ENCODE data around the gene HUS1B. TPM values are rescaled to one million over a fixed set of nuclear protein-coding genes. Genes with fewer than 3 reads are reported as not detected.

The HUS1B gene
- total and polyA plus RNA-seq, 9 of the 15 experiments (the other 6 are each of a cell fraction or from before 2014, with no cell fraction given) = 0.16 to 1.4 (median 0.38) TPM; not detected in 1

DNA sequence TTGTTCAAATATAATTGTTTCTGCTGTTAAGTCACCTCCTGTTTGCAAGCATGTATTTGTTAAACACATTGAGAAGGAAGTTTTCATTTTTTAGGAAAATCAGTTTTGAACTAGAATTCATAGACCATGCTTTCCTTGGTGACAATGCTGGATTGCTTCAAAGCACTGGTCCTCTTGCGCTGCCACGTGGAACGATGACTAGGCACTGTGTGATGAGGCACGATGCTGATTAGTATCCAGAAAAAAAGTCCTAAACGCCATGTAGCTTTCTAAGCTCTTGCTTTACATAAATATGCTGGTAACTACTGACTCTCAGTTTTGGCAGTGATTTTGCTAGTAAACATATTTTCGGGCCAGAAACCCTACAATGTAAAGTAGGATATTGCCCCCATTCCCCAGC lies 47.1 kb upstream of the HUS1B start (continued):
- TF ChIP-seq, protein P1, sequence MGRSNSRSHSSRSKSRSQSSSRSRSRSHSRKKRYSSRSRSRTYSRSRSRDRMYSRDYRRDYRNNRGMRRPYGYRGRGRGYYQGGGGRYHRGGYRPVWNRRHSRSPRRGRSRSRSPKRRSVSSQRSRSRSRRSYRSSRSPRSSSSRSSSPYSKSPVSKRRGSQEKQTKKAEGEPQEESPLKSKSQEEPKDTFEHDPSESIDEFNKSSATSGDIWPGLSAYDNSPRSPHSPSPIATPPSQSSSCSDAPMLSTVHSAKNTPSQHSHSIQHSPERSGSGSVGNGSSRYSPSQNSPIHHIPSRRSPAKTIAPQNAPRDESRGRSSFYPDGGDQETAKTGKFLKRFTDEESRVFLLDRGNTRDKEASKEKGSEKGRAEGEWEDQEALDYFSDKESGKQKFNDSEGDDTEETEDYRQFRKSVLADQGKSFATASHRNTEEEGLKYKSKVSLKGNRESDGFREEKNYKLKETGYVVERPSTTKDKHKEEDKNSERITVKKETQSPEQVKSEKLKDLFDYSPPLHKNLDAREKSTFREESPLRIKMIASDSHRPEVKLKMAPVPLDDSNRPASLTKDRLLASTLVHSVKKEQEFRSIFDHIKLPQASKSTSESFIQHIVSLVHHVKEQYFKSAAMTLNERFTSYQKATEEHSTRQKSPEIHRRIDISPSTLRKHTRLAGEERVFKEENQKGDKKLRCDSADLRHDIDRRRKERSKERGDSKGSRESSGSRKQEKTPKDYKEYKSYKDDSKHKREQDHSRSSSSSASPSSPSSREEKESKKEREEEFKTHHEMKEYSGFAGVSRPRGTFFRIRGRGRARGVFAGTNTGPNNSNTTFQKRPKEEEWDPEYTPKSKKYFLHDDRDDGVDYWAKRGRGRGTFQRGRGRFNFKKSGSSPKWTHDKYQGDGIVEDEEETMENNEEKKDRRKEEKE (IDR thresholded peaks at IDR 0.05; ENCODE audit: borderline replicate concordance in 1 of 2, control insufficient read depth in 1 of 2, low read depth in 2 of 2, low read length in 1 of 2) = no peak
- TF ChIP-seq POLR2AphosphoS2 (IDR thresholded peaks at IDR 0.05; ENCODE audit: low read length) = no peak
- TF ChIP-seq, protein P2, sequence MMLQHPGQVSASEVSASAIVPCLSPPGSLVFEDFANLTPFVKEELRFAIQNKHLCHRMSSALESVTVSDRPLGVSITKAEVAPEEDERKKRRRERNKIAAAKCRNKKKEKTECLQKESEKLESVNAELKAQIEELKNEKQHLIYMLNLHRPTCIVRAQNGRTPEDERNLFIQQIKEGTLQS (IDR thresholded peaks at IDR 0.05) = 0 out of 2 replicates have a peak, but pooled peaks have one; percentile 8
- TF ChIP-seq, protein P2 (CRISPR knock-in tag; conservative IDR thresholded peaks at IDR 0.05) = no peak
- no peak for TF ChIP-seq TEAD2 (tag; IDR thresholded peaks at IDR 0.05)
- peak; percentile 71 for TF ChIP-seq MAFF (IDR thresholded peaks at IDR 0.05; ENCODE audit: low read length)
- peak; percentile 49 for TF ChIP-seq ZFP36 (IDR thresholded peaks at IDR 0.05; ENCODE audit: low read depth, low read length, partially characterized antibody)
- TF ChIP-seq TGIF2 (CRISPR knock-in tag; IDR thresholded peaks at IDR 0.05) = no peak
- no peak for TF ChIP-seq ETV1 (tag; conservative IDR thresholded peaks at IDR 0.05; ENCODE audit: low read depth)
- no peak for TF ChIP-seq SRSF7 (optimal IDR thresholded peaks at IDR 0.05; ENCODE audit: low read depth, low read length)
- TF ChIP-seq MAFG (tag; conservative IDR thresholded peaks at IDR 0.05) = peak; percentile 89
- TF ChIP-seq, protein P3, sequence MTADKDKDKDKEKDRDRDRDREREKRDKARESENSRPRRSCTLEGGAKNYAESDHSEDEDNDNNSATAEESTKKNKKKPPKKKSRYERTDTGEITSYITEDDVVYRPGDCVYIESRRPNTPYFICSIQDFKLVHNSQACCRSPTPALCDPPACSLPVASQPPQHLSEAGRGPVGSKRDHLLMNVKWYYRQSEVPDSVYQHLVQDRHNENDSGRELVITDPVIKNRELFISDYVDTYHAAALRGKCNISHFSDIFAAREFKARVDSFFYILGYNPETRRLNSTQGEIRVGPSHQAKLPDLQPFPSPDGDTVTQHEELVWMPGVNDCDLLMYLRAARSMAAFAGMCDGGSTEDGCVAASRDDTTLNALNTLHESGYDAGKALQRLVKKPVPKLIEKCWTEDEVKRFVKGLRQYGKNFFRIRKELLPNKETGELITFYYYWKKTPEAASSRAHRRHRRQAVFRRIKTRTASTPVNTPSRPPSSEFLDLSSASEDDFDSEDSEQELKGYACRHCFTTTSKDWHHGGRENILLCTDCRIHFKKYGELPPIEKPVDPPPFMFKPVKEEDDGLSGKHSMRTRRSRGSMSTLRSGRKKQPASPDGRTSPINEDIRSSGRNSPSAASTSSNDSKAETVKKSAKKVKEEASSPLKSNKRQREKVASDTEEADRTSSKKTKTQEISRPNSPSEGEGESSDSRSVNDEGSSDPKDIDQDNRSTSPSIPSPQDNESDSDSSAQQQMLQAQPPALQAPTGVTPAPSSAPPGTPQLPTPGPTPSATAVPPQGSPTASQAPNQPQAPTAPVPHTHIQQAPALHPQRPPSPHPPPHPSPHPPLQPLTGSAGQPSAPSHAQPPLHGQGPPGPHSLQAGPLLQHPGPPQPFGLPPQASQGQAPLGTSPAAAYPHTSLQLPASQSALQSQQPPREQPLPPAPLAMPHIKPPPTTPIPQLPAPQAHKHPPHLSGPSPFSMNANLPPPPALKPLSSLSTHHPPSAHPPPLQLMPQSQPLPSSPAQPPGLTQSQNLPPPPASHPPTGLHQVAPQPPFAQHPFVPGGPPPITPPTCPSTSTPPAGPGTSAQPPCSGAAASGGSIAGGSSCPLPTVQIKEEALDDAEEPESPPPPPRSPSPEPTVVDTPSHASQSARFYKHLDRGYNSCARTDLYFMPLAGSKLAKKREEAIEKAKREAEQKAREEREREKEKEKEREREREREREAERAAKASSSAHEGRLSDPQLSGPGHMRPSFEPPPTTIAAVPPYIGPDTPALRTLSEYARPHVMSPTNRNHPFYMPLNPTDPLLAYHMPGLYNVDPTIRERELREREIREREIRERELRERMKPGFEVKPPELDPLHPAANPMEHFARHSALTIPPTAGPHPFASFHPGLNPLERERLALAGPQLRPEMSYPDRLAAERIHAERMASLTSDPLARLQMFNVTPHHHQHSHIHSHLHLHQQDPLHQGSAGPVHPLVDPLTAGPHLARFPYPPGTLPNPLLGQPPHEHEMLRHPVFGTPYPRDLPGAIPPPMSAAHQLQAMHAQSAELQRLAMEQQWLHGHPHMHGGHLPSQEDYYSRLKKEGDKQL (CRISPR knock-in tag; IDR thresholded peaks at IDR 0.05; ENCODE audit: borderline replicate concordance) = no peak
- TF ChIP-seq POLR2AphosphoS5 (IDR thresholded peaks at IDR 0.05; ENCODE audit: control insufficient read depth, insufficient read depth, low read depth, low read length) = no peak
- TF ChIP-seq, protein P4, sequence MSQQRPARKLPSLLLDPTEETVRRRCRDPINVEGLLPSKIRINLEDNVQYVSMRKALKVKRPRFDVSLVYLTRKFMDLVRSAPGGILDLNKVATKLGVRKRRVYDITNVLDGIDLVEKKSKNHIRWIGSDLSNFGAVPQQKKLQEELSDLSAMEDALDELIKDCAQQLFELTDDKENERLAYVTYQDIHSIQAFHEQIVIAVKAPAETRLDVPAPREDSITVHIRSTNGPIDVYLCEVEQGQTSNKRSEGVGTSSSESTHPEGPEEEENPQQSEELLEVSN (IDR thresholded peaks at IDR 0.05; ENCODE audit: borderline replicate concordance in 1 of 2, extremely low read depth in 1 of 2, insufficient read depth in 1 of 2, insufficient read length in 1 of 2, low read depth in 1 of 2, low read length in 1 of 2, poor library complexity in 1 of 2, severe bottlenecking in 1 of 2) = peak; percentile 81 to 87
